Neural progenitor cell (in vitro differentiated cells): Measurements from ENCODE around the gene DRAXIN.

Experiments
- CTCF ChIP-seq: fragments of 200-600 bp; sonication (generic); IDR thresholded peaks from 2 replicates; pipeline ENCODE4 v1.5.1; 2017; ENCODE audit warnings: antibody characterized with exemption, mild to moderate bottlenecking
- EZH2 ChIP-seq: fragments of 200-600 bp; sonication (generic); IDR thresholded peaks from 2 replicates; pipeline ENCODE4 v1.6.1; 2017; ENCODE audit warnings: antibody characterized with exemption, mild to moderate bottlenecking, moderate library complexity
- EZH2phosphoT487 ChIP-seq: fragments of 200-600 bp; sonication (generic); IDR thresholded peaks from 2 replicates; pipeline ENCODE4 v1.6.1; 2017; ENCODE audit warnings: antibody characterized with exemption

- TF ChIP-seq CTCF (no peak), EZH2 (no peak), EZH2phosphoT487 (no peak)
Measured at GRCh38 chr1:11774753-11775152, 83.2 kb downstream of the DRAXIN start.
